SU-DHL-6 (cell line): ENCODE data around the gene SLC5A5.

Source experiments
- H2AFZ ChIP-seq: fragments of 200-600 bp; sonication (generic); 2 replicates; pipeline ENCODE4 v1.6.1; 2014; ENCODE audit warnings: low read depth, mild to moderate bottlenecking, moderate library complexity, mixed read lengths, antibody characterized with exemption, low read length; ENCODE audit not compliant: severe bottlenecking
- H3F3A ChIP-seq: fragments of 200-600 bp; shearing (Covaris generic); 2 replicates; pipeline ENCODE4 v1.6.0; 2016; ENCODE audit warnings: antibody characterized with exemption, mild to moderate bottlenecking; ENCODE audit not compliant: insufficient read depth
- H3K27ac ChIP-seq: fragments of 200-600 bp; sonication (generic); 2 replicates; pipeline ENCODE4 v1.5.1; 2016; ENCODE audit warnings: low read depth, mild to moderate bottlenecking, low read length, moderate library complexity, mixed read lengths
- H3K27me3 ChIP-seq: fragments of 200-600 bp; sonication (generic), shearing (Covaris generic); 2 replicates; pipeline ENCODE4 v1.6.0; 2014; ENCODE audit warnings: mild to moderate bottlenecking, low read length
- H3K36me3 ChIP-seq: fragments of 200-600 bp; sonication (generic); 2 replicates; pipeline ENCODE4 v1.6.1; 2014; ENCODE audit warnings: mild to moderate bottlenecking, low read length, mixed read lengths
- H3K4me2 ChIP-seq: fragments of 300-600, 200-600 bp; shearing (Covaris generic), sonication (generic); 2 replicates; pipeline ENCODE4 v1.6.0; 2014; ENCODE audit warnings: low read length, low read depth, mild to moderate bottlenecking; ENCODE audit not compliant: poor library complexity, severe bottlenecking
- H3K4me3 ChIP-seq: fragments of 200-600 bp; sonication (generic); 2 replicates; pipeline ENCODE4 v1.5.1; 2014; ENCODE audit warnings: antibody characterized with exemption, low read length, mild to moderate bottlenecking, mixed read lengths; ENCODE audit not compliant: insufficient read depth, poor library complexity, severe bottlenecking
- H3K79me2 ChIP-seq: fragments of 200-600 bp; sonication (generic); 2 replicates; pipeline ENCODE4 v1.6.1; 2014; ENCODE audit warnings: mild to moderate bottlenecking, low read length, moderate library complexity; ENCODE audit not compliant: insufficient read depth
- H3K9ac ChIP-seq: fragments of 200-600 bp; sonication (generic); 2 replicates; pipeline ENCODE4 v1.7.0; 2014; ENCODE audit warnings: mild to moderate bottlenecking, low read length
- H3K9me2 ChIP-seq: fragments of 200-600 bp; sonication (generic); replicated peaks from 2 replicates; pipeline ENCODE4 v1.6.1; 2014; ENCODE audit warnings: low read length; ENCODE audit not compliant: insufficient read depth
- H3K9me3 ChIP-seq: fragments of 200-600 bp; sonication (generic); 2 replicates; pipeline ENCODE4 v1.6.1; 2014; ENCODE audit warnings: low read length, mixed read lengths; ENCODE audit not compliant: insufficient read depth
- H4K20me1 ChIP-seq: fragments of 200-600 bp; sonication (generic); 2 replicates; pipeline ENCODE4 v1.6.1; 2014; ENCODE audit warnings: low read depth, mild to moderate bottlenecking, antibody characterized with exemption, low read length, moderate library complexity, mixed read lengths
- CTCF ChIP-seq: fragments of 200-600 bp; sonication (generic); IDR thresholded peaks from one replicate; pipeline ENCODE4 v1.5.1; 2017; ENCODE audit warnings: antibody characterized with exemption, mild to moderate bottlenecking, low read length, moderate library complexity; ENCODE audit not compliant: insufficient read depth, poor library complexity, severe bottlenecking
- EZH2phosphoT487 ChIP-seq: fragments of 200-600 bp; sonication (generic), shearing (Covaris generic); conservative IDR thresholded peaks from 2 replicates; pipeline ENCODE4 v1.6.1; 2018; ENCODE audit warnings: mild to moderate bottlenecking, antibody characterized with exemption, low read length, moderate library complexity, mixed read lengths

SLC5A5 gene

GRCh38 chr19:17841371-17841809, 30.4 kb upstream of the SLC5A5 start:
- H3K79me2 ChIP-seq: no peaks in the 10 kb centered on the region
- H3K27me3 ChIP-seq: no peaks in the 10 kb centered on the region
- no peaks in the 10 kb centered on the region for H3K9me2 ChIP-seq
- H3K4me3 ChIP-seq: no peak overlapping the region
- H2AFZ ChIP-seq: no peak overlapping the region
- no peak overlapping the region for H3K9ac ChIP-seq
- H3F3A ChIP-seq: no peaks in the 10 kb centered on the region
- H3K36me3 ChIP-seq: no peaks in the 10 kb centered on the region
- no peak for TF ChIP-seq CTCF
- TF ChIP-seq EZH2phosphoT487: no peak
- no peaks in the 10 kb centered on the region for H3K9me3 ChIP-seq
- no peak overlapping the region for H3K27ac ChIP-seq
- H4K20me1 ChIP-seq: no peaks in the 10 kb centered on the region
- no peak overlapping the region for H3K4me2 ChIP-seq

GRCh38 chr19:17841810-17842662, 29.7 kb upstream of the SLC5A5 start:
- H3K4me3 ChIP-seq: no peak overlapping the region
- H2AFZ ChIP-seq: no peak overlapping the region

GRCh38 chr19:17842663-17843291, 29.0 kb upstream of the SLC5A5 start:
- no peaks in the 10 kb centered on the region for H3K79me2 ChIP-seq
- H3K9ac ChIP-seq: no peak overlapping the region
- no peak overlapping the region for H3K4me2 ChIP-seq
- H3K4me3 ChIP-seq: no peak overlapping the region
- no peaks in the 10 kb centered on the region for H4K20me1 ChIP-seq
- no peaks in the 10 kb centered on the region for H3K9me2 ChIP-seq
- H2AFZ ChIP-seq: no peak overlapping the region
- no peaks in the 10 kb centered on the region for H3K9me3 ChIP-seq
- no peaks in the 10 kb centered on the region for H3F3A ChIP-seq
- no peaks in the 10 kb centered on the region for H3K27me3 ChIP-seq
- H3K27ac ChIP-seq: no peak overlapping the region
- no peak for TF ChIP-seq CTCF
- TF ChIP-seq EZH2phosphoT487: no peak
- no peaks in the 10 kb centered on the region for H3K36me3 ChIP-seq

More at GRCh38 chr19:17841810-17842662, 29.7 kb upstream of the SLC5A5 start:
- Histone ChIP-seq H3K36me3 (no peaks in the 10 kb centered on the region), H3F3A (no peaks in the 10 kb centered on the region), H3K9me3 (no peaks in the 10 kb centered on the region), H3K9ac (no peak overlapping the region), H3K27ac (no peak overlapping the region), H3K79me2 (no peaks in the 10 kb centered on the region), H3K27me3 (no peaks in the 10 kb centered on the region), H3K9me2 (no peaks in the 10 kb centered on the region), H4K20me1 (no peaks in the 10 kb centered on the region), H3K4me2 (no peak overlapping the region)
- no peak for TF ChIP-seq CTCF
- no peak for TF ChIP-seq EZH2phosphoT487
